SKM-1 treated with dmso at 0.1 percent for 144 hours (cell line): Measurements from ENCODE around the gene COL8A2.
A peak's percentile ranks its signal among the peaks of the same experiment; 100 is the strongest.

Source experiments
- DNase-seq: peaks from one replicate; lab custom pipeline; 2025; ENCODE audit not compliant: unreplicated experiment; lab: John Stamatoyannopoulos, UW

Gene COL8A2

GRCh38 chr1:36137226-36137625 lies 12.2 kb upstream of the COL8A2 start:
- DNase-seq: no peak

- DNase-seq: no peak
Observed at GRCh38 chr1:36136535-36136934, 11.5 kb upstream of the COL8A2 start.

DNA sequence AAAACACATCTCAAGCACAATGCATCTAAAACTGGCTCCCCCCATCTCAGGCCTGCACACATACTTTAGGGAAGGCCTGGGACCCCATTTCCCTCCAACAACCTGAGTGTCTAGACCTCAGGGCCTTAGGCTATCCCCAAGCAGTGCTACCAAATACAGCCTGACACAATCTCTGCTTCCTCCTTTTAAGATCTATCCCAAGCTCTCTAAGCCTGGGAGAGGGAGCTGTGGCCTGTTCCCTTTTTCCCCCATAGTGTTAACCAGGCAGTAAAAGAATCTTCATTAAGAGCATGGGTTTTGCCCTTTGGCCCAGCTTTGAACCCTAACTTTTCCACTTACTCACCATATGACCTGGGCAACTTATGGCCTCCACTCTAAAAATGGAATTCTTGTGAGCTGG lies 10.8 kb upstream of the COL8A2 start:
- DNase-seq: no peak

- DNase-seq: no peak
Observed at GRCh38 chr1:36135330-36135667, 10.3 kb upstream of the COL8A2 start.

- DNase-seq: no peak
Observed at GRCh38 chr1:36134505-36135329, 9.7 kb upstream of the COL8A2 start.

DNA sequence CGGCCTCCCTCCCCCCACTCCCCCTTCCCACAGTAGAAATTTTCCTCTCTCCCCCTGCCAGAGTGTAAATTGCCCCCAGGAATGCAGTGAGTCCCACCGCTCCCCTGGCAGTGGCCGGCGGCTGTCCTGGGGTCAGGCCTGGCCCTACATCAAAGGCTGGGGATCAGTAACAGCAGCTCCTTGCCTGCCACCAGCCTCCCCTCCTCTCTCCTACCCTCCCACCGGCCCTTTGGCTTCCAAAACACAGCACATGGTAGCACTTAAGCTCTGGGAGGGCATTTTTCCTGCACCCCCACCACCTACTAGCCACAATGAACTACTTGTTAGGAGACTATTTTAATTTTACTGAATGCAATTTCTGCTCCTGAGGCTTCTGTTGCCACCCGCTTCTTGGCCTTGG lies 9.0 kb upstream of the COL8A2 start:
- DNase-seq: no peak

- no peak for DNase-seq
Observed at GRCh38 chr1:36133484-36133883, 8.5 kb upstream of the COL8A2 start.

DNA sequence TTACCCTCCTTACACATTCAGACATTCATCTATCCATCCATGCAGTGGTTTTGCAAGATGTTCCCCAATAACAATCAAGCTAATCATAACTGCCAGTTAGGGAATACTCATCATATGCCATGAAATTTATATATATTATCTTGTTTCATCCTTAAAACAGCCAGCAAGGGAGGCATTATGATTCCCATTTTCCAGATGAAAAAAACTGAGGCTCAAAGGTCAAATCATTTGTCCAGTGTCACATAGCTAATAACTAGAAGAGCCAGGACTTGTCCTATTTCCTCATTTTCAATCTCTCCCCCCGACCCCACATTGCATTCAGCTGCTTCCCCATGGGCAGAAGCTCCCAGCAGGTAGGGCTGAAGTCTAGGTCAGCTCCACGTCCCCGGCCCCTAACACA lies 7.0 kb upstream of the COL8A2 start:
- DNase-seq: no peak

DNA sequence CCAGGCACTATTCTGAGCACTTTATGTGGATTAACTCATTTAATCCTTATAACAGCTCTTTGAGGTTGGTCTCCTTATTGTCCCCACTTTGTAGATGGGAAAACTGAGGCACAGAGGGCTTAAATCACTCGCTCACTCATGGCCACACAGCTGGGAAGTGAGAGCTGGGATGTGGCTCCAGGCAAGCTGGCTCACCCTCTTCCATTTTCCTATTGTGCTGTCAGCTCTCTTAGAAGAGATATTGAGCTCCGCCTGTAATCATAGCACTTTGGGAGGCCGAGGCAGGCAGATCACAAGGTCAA lies 3.8 kb upstream of the COL8A2 start:
- DNase-seq: no peak

- peak; percentile 56 for DNase-seq
Observed at GRCh38 chr1:36128126-36128904, 3.3 kb upstream of the COL8A2 start.

DNA sequence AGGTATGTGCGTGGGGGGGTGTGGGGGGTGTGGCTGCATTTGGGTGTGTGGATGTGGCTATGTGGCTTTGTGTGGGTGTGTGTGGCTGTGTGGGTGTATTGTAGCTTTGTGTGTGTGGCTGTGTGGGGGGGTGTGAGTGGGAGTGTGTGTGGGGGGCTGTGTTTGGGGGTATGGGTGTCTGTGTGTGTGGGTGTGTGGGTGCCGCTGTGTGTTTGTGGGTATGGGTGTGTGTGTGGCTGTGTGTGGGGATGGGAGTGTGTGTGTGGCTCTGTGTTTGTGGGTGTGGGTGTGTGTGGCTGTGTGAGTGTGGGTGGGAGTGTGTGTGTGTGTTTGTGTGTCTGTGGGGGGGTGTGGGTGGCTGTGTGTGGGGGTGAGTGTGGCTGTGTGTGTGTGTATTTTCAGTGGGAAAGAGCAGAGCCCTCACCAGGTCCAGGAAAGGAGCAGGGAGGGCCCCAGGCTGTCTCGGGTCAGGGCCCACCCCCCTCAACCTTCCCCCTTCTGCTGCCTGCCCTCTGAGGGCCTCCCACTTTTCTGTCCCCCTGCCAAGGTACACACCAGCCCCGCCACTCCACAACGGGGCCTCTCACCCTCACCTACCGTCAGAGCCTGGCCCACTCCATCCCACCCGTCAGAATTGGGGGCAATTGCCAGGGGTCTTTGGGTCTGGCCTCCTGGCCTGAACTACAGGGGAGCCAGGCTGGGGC lies 1.9 kb upstream of the COL8A2 start:
- no peak for DNase-seq

DNA sequence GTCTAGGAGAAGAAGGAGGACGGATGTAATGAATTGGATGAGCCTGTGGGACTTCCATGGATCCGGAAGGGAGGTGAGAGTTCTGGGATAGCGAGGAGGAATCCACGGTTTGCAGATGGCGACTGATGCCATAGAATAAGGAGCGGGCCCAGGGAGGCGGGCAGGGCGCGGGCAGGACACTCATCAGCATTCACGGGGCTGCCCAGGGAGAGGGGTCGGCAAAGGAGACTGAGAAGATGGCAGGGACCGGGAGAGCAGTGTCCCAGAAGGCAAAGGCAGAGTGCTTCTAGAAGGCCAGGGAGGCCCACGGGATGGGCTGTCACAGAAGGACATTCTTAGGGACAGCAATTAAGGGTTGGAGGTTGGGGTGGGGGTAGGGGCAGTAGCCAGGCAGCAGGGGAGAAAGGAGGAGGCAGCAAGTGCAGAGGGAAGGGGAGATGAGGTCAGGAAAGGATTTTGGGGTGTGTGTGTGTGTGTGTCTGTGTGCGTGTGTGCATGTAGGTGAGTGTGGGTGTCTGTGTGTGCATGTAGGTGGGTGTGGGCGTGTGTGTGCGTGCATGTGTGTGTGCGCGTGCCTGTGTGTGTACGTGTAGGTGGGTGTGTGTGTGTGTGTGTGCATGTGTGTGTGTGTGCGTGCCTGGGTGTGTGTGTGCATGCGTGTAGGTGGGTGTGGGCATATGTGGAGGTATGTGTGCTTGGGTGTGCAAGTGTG lies 1.1 kb upstream of the COL8A2 start:
- DNase-seq: no peak

GRCh38 chr1:36124404-36125128 lies 456 bp downstream of the COL8A2 start:
- no peak for DNase-seq

- peak; percentile 50 for DNase-seq
Observed at GRCh38 chr1:36123356-36123755, 1.7 kb downstream of the COL8A2 start.

DNA sequence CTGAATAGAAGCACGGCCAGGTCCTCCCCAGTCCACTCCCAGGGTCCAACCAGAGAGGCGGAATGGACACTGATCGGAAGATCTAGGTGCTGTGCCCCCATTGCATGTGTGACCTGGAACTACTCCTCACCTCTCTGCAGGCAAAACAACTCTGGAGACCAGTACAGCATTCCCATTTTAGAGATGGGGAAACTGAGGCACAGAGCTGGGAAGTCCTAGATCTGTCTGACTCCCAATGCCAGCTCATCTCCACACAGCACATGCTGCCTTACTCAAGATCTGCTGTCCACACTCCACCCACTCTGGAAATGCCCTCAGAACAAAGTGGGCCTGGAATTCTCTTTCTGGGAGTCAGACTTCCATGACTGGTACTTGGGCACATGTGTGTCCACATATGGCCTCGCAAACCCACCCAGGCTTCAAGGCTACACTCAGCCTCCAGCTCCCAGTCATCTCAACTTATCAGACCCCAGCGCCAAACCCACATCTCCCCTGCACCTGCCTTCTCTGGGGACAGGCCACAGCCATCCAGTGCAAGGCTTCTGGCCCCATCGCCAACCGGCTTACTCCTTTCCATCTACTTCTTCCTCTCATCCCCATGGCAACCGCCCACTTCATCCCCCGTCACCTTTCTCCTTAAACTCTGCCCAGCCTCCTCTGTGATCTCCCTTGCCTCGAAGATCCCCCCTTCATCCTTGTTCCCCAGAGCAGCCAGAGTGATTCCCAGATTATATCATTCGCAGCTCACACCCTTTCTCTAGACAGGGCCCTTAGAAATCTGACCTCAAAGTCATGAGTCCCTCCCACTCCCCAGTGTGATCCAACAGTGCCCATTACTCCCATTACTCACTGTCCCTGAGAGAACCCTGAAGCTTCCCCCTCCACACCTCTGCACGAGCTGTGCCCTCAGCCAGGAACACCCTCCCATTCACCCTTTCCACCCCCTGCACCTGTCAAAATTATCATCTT lies 2.7 kb downstream of the COL8A2 start:
- DNase-seq: no peak

DNA sequence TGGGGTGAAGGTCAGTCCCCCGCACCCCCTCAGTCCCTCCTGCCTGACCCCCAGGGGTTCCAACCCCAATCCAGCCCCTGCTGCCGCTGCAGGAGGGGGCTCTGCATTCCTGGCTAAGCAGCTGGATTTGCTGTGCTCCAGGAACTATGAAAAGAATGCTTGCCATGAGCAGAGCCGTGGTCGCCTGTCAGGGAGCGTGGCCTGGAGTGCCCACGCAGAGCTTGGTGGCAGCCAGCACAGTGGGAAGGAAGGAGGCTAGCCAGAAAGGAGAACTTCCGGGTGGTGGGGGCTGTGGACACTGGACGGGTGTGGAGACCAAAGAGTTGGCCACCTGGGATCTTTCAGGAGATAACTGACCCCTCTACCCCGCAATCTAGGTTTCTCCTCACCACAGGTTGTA lies 5.6 kb downstream of the COL8A2 start:
- DNase-seq: no peak

GRCh38 chr1:36118447-36119204 lies 6.4 kb downstream of the COL8A2 start:
- DNase-seq: no peak

- no peak for DNase-seq
Observed at GRCh38 chr1:36116901-36117300, 8.1 kb downstream of the COL8A2 start.

- DNase-seq: peak; percentile 66
Observed at GRCh38 chr1:36115931-36116330, 9.1 kb downstream of the COL8A2 start.
